Measurements from ENCODE around the gene SPDYE9.
"Not testable (repeated sequence)": the region's sequence is repeated elsewhere in the genome, so short reads cannot be mapped to it uniquely, and the experiment has no call there.

The SPDYE9 gene

DNA sequence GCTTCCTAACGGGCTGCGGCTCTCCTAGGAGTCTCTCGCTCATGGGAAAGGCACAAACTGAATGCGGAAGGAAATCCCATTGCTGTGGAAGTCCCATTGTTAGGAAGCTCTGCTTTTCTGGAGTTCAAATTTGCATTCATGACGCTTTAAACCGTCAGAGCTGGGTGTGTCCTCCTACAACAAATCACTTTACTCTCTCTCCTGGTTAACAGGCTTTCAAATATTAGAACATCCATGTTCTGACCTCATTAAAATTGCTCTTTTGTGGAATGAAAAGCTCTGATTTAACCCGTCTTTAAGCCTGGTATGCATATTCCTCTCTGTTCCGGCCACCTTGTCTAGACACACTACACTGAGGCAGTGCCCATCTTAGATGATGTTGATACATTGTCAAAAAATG is at the start of gene SPDYE9:
Gene SPDYE9 (minus strand): TSS at position 101 of the 400 bp plus-strand sequence. CDS start 1,800 bp downstream, outside the sequence.
- not testable (repeated sequence) for DNase-seq

GRCh38 chr7:73134866-73135265 is 49.0 kb upstream of the SPDYE9 start:
- DNase-seq: not testable (repeated sequence)

DNA sequence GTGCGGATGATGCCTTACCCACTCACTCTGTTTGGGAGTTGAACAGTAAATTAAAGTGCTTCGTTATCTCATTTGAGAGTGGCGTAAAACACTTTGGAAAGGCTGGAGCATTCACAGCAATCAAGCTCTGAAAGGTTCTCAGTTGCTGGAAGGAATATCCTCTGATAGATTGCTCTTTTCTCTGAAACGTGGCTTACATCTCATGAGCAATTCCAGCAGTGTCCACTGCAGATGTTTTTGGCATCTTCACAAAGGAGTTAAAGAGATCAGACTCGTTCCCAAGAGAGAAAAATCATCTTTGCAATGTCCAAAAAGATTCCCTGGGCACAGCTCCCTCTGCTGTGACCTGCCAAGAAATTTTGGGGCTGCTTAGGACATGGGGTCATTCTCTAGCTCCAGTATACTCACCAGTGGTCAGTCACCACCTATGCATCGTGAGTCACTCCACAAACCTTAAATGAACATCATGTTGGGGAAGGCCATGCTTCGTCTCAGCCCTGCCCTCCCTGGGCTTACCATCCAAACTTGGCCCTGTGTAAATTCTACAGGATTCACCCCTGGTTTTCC is 46.9 kb upstream of the SPDYE9 start:
- not testable (repeated sequence) for DNase-seq

DNA sequence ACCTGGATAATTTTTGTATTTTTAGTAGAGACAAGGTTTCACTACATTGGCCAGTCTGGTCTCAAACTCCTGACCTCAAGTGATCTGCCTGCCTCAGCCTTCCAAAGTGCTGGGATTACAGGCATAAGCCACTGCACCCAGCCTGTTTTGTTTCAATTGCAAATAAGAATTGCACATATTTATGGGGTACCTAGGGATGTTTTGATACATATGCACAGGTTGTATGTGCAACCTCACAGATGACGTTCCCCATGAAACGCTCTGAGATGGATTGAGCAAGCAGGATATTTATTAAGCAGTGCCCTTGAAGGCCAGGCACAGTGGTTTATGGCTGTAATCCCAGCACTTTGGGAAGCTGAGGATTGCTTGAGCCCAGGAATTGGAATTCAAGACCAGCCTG is 44.8 kb upstream of the SPDYE9 start:
- not testable (repeated sequence) for DNase-seq

DNA sequence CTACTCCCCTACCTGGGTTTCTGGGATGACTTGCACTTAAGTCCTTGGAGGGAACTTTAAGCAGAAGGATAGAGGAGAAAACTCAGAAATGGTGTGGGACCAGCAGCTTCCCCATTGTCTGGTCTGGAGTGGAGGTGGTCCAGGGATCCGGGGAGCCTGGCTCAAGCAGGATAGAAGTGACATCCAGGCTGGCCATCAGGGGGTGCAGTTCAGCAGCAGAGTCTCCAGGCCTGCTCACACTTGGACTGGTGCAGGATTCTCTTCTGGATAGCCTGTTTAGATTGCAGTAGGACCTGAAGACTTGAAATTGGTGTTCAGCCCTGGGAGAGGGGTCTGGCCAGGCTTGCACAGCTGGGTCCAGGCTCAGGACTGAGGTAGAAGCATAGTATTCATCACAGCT is 38.3 kb upstream of the SPDYE9 start:
- DNase-seq: not testable (repeated sequence)

GRCh38 chr7:73122778-73123447 is 37.1 kb upstream of the SPDYE9 start:
- not testable (repeated sequence) for DNase-seq

- not testable (repeated sequence) for DNase-seq
These were observed 32.3 kb upstream of the SPDYE9 start for GRCh38 chr7:73118155-73118554.

- not testable (repeated sequence) for DNase-seq
These were observed 28.0 kb downstream of the SPDYE9 start, which contains the start of gene SPDYE11 for GRCh38 chr7:73057811-73058210. SPDYE11 (minus strand) TSS chr7:73057911; CDS start chr7:73056111, 1,800 bp downstream.

DNA sequence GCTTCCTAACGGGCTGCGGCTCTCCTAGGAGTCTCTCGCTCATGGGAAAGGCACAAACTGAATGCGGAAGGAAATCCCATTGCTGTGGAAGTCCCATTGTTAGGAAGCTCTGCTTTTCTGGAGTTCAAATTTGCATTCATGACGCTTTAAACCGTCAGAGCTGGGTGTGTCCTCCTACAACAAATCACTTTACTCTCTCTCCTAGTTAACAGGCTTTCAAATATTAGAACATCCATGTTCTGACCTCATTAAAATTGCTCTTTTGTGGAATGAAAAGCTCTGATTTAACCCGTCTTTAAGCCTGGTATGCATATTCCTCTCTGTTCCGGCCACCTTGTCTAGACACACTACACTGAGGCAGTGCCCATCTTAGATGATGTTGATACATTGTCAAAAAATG is 56.2 kb downstream of the SPDYE9 start, which contains the start of gene SPDYE8:
Gene SPDYE8 (minus strand): TSS at position 101 of the 400 bp plus-strand sequence. CDS start 1,800 bp downstream, outside the sequence.
- not testable (repeated sequence) for DNase-seq

Measured in suppressor macrophage treated with lipopolysaccharide for 4 hours (primary cell).